AG09319 (cell line): ENCODE data around the gene SGPL1.

ENCODE experiments used
- DNase-seq: peaks from one replicate; pipeline ENCODE4 v3.0.0-alpha.2; 2010; ENCODE audit warnings: low read depth; ENCODE audit errors: extremely low read depth
- TF ChIP-seq, protein P1 (sequence below): IDR thresholded peaks from 2 replicates; pipeline ENCODE4 v1.5.1; 2011; ENCODE audit warnings: low read depth, mild to moderate bottlenecking, inconsistent platforms, low read length, moderate library complexity

Gene SGPL1

DNA sequence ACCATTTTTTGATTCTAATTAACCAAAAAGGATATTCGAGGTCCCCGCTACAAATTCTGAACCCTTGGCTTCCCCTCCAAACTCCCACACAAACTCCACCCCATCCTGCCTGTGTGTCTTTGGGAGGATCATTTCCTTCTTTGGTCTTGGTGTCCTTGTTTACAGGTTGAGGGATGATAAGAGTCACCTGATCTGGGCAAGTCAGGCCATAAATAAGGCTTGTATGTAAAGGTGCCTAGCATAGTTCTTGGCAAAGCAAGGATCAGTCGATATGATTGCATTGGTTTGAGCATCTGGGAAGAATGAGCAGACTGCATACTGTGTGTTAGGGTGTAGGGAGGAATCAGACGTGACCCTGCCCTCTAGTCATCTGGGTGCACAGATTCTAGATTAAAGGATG, 1.6 kb upstream of the SGPL1 start:
- TF ChIP-seq, protein P1, sequence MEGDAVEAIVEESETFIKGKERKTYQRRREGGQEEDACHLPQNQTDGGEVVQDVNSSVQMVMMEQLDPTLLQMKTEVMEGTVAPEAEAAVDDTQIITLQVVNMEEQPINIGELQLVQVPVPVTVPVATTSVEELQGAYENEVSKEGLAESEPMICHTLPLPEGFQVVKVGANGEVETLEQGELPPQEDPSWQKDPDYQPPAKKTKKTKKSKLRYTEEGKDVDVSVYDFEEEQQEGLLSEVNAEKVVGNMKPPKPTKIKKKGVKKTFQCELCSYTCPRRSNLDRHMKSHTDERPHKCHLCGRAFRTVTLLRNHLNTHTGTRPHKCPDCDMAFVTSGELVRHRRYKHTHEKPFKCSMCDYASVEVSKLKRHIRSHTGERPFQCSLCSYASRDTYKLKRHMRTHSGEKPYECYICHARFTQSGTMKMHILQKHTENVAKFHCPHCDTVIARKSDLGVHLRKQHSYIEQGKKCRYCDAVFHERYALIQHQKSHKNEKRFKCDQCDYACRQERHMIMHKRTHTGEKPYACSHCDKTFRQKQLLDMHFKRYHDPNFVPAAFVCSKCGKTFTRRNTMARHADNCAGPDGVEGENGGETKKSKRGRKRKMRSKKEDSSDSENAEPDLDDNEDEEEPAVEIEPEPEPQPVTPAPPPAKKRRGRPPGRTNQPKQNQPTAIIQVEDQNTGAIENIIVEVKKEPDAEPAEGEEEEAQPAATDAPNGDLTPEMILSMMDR, result no peak
- DNase-seq, result no peak

DNA sequence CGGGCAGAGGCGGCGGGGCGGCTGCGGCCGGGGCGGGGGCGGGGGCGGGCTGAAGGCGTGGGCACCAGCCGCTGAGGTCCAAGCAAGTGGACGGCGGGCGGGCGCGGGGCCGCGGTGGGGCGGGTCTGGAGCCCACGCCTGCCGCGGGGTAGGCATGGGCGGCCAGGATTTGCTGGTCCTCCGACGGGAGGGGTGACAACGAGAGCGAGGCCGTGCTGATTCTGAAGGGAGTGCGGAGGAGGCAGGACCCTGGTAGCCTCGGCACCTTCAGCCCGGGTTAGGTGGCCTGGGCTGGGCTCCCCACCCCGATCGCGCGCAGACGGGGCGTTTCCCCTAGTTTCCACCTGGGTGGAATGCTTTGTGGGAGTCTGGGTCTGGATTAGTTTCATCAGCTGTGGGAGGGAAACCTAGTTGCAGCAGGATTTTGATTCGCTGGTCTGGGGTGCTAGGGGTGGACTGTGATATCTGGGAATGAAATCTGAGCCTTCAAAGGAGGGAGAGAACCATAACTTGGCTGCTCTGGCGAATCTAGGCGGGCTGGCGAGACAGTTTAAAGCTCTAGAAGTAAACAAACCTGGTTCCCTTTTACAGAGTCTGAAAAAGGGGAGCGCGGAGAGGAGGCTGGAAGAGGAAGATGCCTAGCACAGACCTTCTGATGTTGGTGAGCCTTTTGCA, 609 bp downstream of the SGPL1 start:
- TF ChIP-seq, protein P1, result no peak; the same call in 1 of the 2 replicates
- peak; percentile 76 for DNase-seq

- DNase-seq, result no peak
- TF ChIP-seq, protein P1, result no peak
These were observed 5.4 kb downstream of the SGPL1 start for GRCh38 chr10:70820976-70821750.

- no peak for DNase-seq
- TF ChIP-seq, protein P1, result no peak
These were observed 6.5 kb downstream of the SGPL1 start for GRCh38 chr10:70822076-70822820.

DNA sequence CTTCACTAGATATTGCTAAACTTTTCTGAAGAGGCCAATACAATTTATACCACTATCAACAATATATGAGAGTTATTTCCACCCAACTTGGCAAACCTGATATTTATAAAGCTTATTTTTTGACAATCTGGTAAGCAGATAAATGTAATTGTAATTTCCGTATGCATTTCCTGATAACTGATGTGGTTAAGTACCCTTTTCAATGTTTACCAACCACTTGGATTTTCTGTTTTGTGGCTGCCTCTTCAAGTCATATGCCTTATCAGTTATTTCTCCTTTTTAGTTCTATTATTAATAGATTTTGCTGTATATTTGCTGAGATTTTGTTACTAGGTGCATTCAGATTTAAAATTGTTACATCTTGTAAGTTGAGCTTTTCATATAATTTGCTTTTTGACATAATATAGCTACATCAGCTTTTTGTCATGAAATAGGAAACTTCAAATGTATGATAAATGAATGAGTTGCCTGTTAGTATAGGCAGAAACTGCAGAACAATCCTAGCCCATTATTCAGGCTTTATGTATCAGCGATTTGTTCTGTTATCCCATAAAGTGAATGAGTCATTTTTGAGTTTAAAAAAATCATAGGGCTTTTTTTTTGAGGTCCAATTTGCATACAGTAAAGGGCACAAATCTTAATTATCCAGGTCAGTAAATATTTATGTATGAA, 11.5 kb downstream of the SGPL1 start:
- TF ChIP-seq, protein P1, result no peak
- DNase-seq, result no peak

GRCh38 chr10:70828923-70829322, 13.2 kb downstream of the SGPL1 start:
- TF ChIP-seq, protein P1, result no peak
- no peak for DNase-seq
